BJ (cell line): ENCODE measurements around the gene GLT1D1. TPM values are rescaled to one million over a fixed set of nuclear protein-coding genes. Genes with fewer than 3 reads are reported as not detected.

ENCODE experiments used
- CTCF ChIA-PET: fragments of 350-600 bp; formaldehyde crosslinking; extraction: SDS; loops from one replicate; lab custom pipeline; 2021; ENCODE audit warnings: antibody characterized with exemption, inconsistent platforms; lab: Yijun Ruan, JAX
- POLR2A ChIA-PET: fragments of 300-600 bp; sonication (Branson Sonifier 250); formaldehyde crosslinking; extraction: SDS; loops from one replicate; lab custom pipeline; 2021; ENCODE audit warnings: antibody characterized with exemption; lab: Charles Lee
- DNase-seq: peaks from one replicate; pipeline ENCODE4 v3.0.0-alpha.2; 2011; ENCODE audit warnings: low read depth
- H3K27me3 ChIP-seq: 2 replicates; pipeline ENCODE4 v1.6.0; 2011; ENCODE audit warnings: low read length; ENCODE audit not compliant: control insufficient read depth, insufficient read depth
- H3K36me3 ChIP-seq: 2 replicates; pipeline ENCODE4 v1.5.1; 2011; ENCODE audit warnings: low read length; ENCODE audit not compliant: control insufficient read depth, insufficient read depth
- H3K4me3 ChIP-seq: 2 replicates; pipeline ENCODE4 v1.5.1; 2011; ENCODE audit warnings: low read depth, mild to moderate bottlenecking, control low read depth, low read length
- CTCF ChIP-seq: IDR thresholded peaks from 2 replicates; pipeline ENCODE4 v1.5.1; 2011; ENCODE audit warnings: low read depth, mild to moderate bottlenecking, control low read depth, inconsistent platforms, low read length, moderate library complexity; ENCODE audit not compliant: insufficient read depth
- polyA plus RNA-seq: library from polyadenylated mRNA; depleted of rRNA; stranded (reverse); fragments of >200 nt; gene quantifications from 2 replicates; pipeline ENCODE4 v1.2.3, GENCODE V29; 2011

The GLT1D1 gene
- polyA plus RNA-seq, 1 experiment, result not detected

- ChIA-PET POLR2A (no interaction called here), CTCF (no interaction called here)
- Histone ChIP-seq H3K36me3 (no peaks in the 10 kb centered on the region), H3K4me3 (no peak overlapping the region), H3K27me3 (no peaks in the 10 kb centered on the region)
- no peak for DNase-seq
- no peak for TF ChIP-seq CTCF
These were observed 121.6 kb downstream of the GLT1D1 start for GRCh38 chr12:128974881-128975280.

- Histone ChIP-seq H3K36me3 (no peaks in the 10 kb centered on the region), H3K4me3 (no peak overlapping the region), H3K27me3 (no peaks in the 10 kb centered on the region)
- CTCF ChIA-PET, result no interaction called here
- TF ChIP-seq CTCF, result no peak
- no peak for DNase-seq
- POLR2A ChIA-PET, result no interaction called here
These were observed 123.0 kb downstream of the GLT1D1 start for GRCh38 chr12:128976120-128976738.

GRCh38 chr12:128977441-128977840 lies 124.2 kb downstream of the GLT1D1 start:
- ChIA-PET POLR2A (no interaction called here), CTCF (no interaction called here)
- H3K4me3 ChIP-seq, result no peak overlapping the region
- TF ChIP-seq CTCF, result no peak
- no peak for DNase-seq
- no peaks in the 10 kb centered on the region for H3K27me3 ChIP-seq
- no peaks in the 10 kb centered on the region for H3K36me3 ChIP-seq

GRCh38 chr12:128978067-128978466 lies 124.8 kb downstream of the GLT1D1 start:
- ChIA-PET CTCF (no interaction called here), POLR2A (no interaction called here)
- TF ChIP-seq CTCF, result no peak
- H3K27me3 ChIP-seq, result no peaks in the 10 kb centered on the region
- no peaks in the 10 kb centered on the region for H3K36me3 ChIP-seq
- H3K4me3 ChIP-seq, result no peak overlapping the region
- DNase-seq, result no peak

- H3K4me3 ChIP-seq, result no peak overlapping the region
- CTCF ChIA-PET, result no interaction called here
- no peaks in the 10 kb centered on the region for H3K36me3 ChIP-seq
- no peaks in the 10 kb centered on the region for H3K27me3 ChIP-seq
- DNase-seq, result no peak
- TF ChIP-seq CTCF, result no peak
- POLR2A ChIA-PET, result no interaction called here
These were observed 127.3 kb downstream of the GLT1D1 start for GRCh38 chr12:128980623-128981022.
